Loucy (cell line): ENCODE measurements around the gene SHC3.

ENCODE experiments used
- H2AFZ ChIP-seq: fragments of 200-600 bp; sonication (generic); 2 replicates; pipeline ENCODE4 v1.6.0; 2016; ENCODE audit warnings: antibody characterized with exemption, mild to moderate bottlenecking, low read length, moderate library complexity
- H3F3A ChIP-seq: fragments of 200-600 bp; 2 replicates; pipeline ENCODE4 v1.6.0; 2016; ENCODE audit warnings: antibody characterized with exemption, low read depth, mild to moderate bottlenecking
- H3K27me3 ChIP-seq: fragments of 200-600 bp; sonication (generic); 2 replicates; pipeline ENCODE4 v1.6.1; 2014; ENCODE audit warnings: low read length, mild to moderate bottlenecking; ENCODE audit not compliant: insufficient read depth, poor library complexity, severe bottlenecking
- H3K36me3 ChIP-seq: fragments of 200-600 bp; sonication (generic); 2 replicates; pipeline ENCODE4 v1.6.1; 2016; ENCODE audit warnings: low read length; ENCODE audit not compliant: insufficient read depth
- H3K4me1 ChIP-seq: fragments of 200-600 bp; sonication (generic); 2 replicates; pipeline ENCODE4 v1.5.1; 2014; ENCODE audit warnings: low read length, mild to moderate bottlenecking; ENCODE audit not compliant: insufficient read depth, poor library complexity, severe bottlenecking
- H3K4me2 ChIP-seq: fragments of 200-600 bp; sonication (generic); 2 replicates; pipeline ENCODE4 v1.6.0; 2014; ENCODE audit warnings: antibody characterized with exemption, low read length, low read depth, mild to moderate bottlenecking; ENCODE audit not compliant: poor library complexity, severe bottlenecking
- H3K4me3 ChIP-seq: fragments of 200-600 bp; sonication (generic); 2 replicates; pipeline ENCODE4 v1.5.1; 2014; ENCODE audit warnings: low read length, mild to moderate bottlenecking, mixed read lengths; ENCODE audit not compliant: poor library complexity, severe bottlenecking
- H3K79me2 ChIP-seq: fragments of 200-600 bp; sonication (generic); 2 replicates; pipeline ENCODE4 v1.6.1; 2014; ENCODE audit warnings: low read length; ENCODE audit not compliant: insufficient read depth
- H3K9ac ChIP-seq: fragments of 200-600 bp; sonication (generic); 2 replicates; pipeline ENCODE4 v1.6.0; 2014; ENCODE audit warnings: mild to moderate bottlenecking, low read depth, low read length, moderate library complexity; ENCODE audit not compliant: poor library complexity, severe bottlenecking
- H3K9me2 ChIP-seq: fragments of 200-600 bp; sonication (generic); replicated peaks from 2 replicates; pipeline ENCODE4 v1.6.1; 2016; ENCODE audit warnings: low read depth, low read length, mixed read lengths
- H3K9me3 ChIP-seq: fragments of 200-600 bp; sonication (generic); 2 replicates; pipeline ENCODE4 v1.6.1; 2014; ENCODE audit warnings: mild to moderate bottlenecking, antibody characterized with exemption, low read length, low read depth; ENCODE audit not compliant: insufficient read depth
- H4K20me1 ChIP-seq: fragments of 200-600 bp; sonication (generic); 2 replicates; pipeline ENCODE4 v1.6.0; 2014; ENCODE audit warnings: antibody characterized with exemption, low read length, mild to moderate bottlenecking; ENCODE audit not compliant: insufficient read depth, poor library complexity, severe bottlenecking
- CTCF ChIP-seq: fragments of 200-600 bp; sonication (generic); conservative IDR thresholded peaks from 2 replicates; pipeline ENCODE4 v1.5.1; 2014; ENCODE audit warnings: mild to moderate bottlenecking, antibody characterized with exemption, low read length
- EZH2phosphoT487 ChIP-seq: fragments of 200-600 bp; IDR thresholded peaks from 2 replicates; pipeline ENCODE4 v1.6.1; 2018; ENCODE audit warnings: antibody characterized with exemption, mild to moderate bottlenecking, moderate library complexity, borderline replicate concordance

SHC3 gene

GRCh38 chr9:89073397-89073796 is 105.2 kb downstream of the SHC3 start:
- no peaks in the 10 kb centered on the region for H4K20me1 ChIP-seq
- H3K27me3 ChIP-seq, result no peaks in the 10 kb centered on the region
- no peaks in the 10 kb centered on the region for H3K36me3 ChIP-seq
- H3K4me3 ChIP-seq, result no peak overlapping the region
- no peak overlapping the region for H2AFZ ChIP-seq
- H3F3A ChIP-seq, result no peaks in the 10 kb centered on the region
- TF ChIP-seq CTCF (no peak), EZH2phosphoT487 (no peak)
- H3K4me2 ChIP-seq, result no peak overlapping the region
- H3K79me2 ChIP-seq, result no peaks in the 10 kb centered on the region
- H3K4me1 ChIP-seq, result no peaks in the 10 kb centered on the region
- H3K9ac ChIP-seq, result no peak overlapping the region
- no peaks in the 10 kb centered on the region for H3K9me2 ChIP-seq
- H3K9me3 ChIP-seq, result no peaks in the 10 kb centered on the region

GRCh38 chr9:89071591-89071990 is 107.0 kb downstream of the SHC3 start:
- no peaks in the 10 kb centered on the region for H3F3A ChIP-seq
- H3K9ac ChIP-seq, result no peak overlapping the region
- no peaks in the 10 kb centered on the region for H3K36me3 ChIP-seq
- no peaks in the 10 kb centered on the region for H3K79me2 ChIP-seq
- no peaks in the 10 kb centered on the region for H3K9me3 ChIP-seq
- H4K20me1 ChIP-seq, result no peaks in the 10 kb centered on the region
- no peaks in the 10 kb centered on the region for H3K27me3 ChIP-seq
- no peak overlapping the region for H3K4me2 ChIP-seq
- H3K9me2 ChIP-seq, result no peaks in the 10 kb centered on the region
- H3K4me3 ChIP-seq, result no peak overlapping the region
- H3K4me1 ChIP-seq, result no peaks in the 10 kb centered on the region
- no peak overlapping the region for H2AFZ ChIP-seq
- TF ChIP-seq EZH2phosphoT487 (no peak), CTCF (no peak)

- Histone ChIP-seq H3K9me3 (no peaks in the 10 kb centered on the region), H3F3A (no peaks in the 10 kb centered on the region), H3K4me3 (no peak overlapping the region), H3K9ac (no peak overlapping the region), H3K27me3 (no peaks in the 10 kb centered on the region), H3K36me3 (no peaks in the 10 kb centered on the region), H2AFZ (no peak overlapping the region), H3K4me2 (no peak overlapping the region), H3K4me1 (no peaks in the 10 kb centered on the region), H3K79me2 (no peaks in the 10 kb centered on the region), H3K9me2 (no peaks in the 10 kb centered on the region), H4K20me1 (no peaks in the 10 kb centered on the region)
- TF ChIP-seq CTCF (no peak), EZH2phosphoT487 (no peak)
Measured at GRCh38 chr9:89066835-89067234, 111.8 kb downstream of the SHC3 start.
